ENCODE data around the gene CLDN6. TPM values are rescaled to one million over a fixed set of nuclear protein-coding genes. Genes with fewer than 3 reads are reported as not detected.

Gene CLDN6
- total and polyA plus RNA-seq, 5 donors: not detected

DNA sequence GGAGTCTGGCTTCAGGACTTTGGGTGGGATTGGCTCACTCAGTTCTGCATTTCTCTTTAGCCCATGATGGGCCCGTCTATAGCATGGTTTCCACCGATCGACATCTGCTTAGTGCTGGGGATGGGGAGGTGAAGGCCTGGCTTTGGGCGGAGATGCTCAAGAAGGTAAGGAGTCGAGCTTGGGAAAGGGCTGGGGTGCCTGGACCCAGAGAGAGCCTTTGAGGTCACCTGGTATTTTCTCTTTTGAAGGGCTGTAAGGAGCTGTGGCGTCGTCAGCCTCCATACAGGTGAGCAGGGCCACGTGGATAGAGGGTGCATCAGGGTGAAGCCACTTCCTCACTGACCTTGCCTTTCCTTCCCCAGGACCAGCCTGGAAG is 8.0 kb upstream of the CLDN6 start:
- Histone ChIP-seq H3K27me3 (ENCODE audit: control insufficient read depth, insufficient read depth) (no peaks in the 10 kb centered on the region), H3K27ac (ENCODE audit: low read length) (no peak overlapping the region), H3K4me1 (ENCODE audit: control insufficient read depth, insufficient read depth, low read length) (peaks cover 10% of the 10 kb centered on the region), H3K4me3 (ENCODE audit: low read length) (no peak overlapping the region), H3K9me3 (ENCODE audit: control insufficient read depth, low read length) (no peaks in the 10 kb centered on the region)
- DNase-seq: peak in 1 of 3 donors; percentile 17
- intact Hi-C loops (cut with DNase I): no loop called here
- ATAC-seq: no peak
- 93% methylated on average over 8 of the region's 8 CpGs for WGBS

DNA sequence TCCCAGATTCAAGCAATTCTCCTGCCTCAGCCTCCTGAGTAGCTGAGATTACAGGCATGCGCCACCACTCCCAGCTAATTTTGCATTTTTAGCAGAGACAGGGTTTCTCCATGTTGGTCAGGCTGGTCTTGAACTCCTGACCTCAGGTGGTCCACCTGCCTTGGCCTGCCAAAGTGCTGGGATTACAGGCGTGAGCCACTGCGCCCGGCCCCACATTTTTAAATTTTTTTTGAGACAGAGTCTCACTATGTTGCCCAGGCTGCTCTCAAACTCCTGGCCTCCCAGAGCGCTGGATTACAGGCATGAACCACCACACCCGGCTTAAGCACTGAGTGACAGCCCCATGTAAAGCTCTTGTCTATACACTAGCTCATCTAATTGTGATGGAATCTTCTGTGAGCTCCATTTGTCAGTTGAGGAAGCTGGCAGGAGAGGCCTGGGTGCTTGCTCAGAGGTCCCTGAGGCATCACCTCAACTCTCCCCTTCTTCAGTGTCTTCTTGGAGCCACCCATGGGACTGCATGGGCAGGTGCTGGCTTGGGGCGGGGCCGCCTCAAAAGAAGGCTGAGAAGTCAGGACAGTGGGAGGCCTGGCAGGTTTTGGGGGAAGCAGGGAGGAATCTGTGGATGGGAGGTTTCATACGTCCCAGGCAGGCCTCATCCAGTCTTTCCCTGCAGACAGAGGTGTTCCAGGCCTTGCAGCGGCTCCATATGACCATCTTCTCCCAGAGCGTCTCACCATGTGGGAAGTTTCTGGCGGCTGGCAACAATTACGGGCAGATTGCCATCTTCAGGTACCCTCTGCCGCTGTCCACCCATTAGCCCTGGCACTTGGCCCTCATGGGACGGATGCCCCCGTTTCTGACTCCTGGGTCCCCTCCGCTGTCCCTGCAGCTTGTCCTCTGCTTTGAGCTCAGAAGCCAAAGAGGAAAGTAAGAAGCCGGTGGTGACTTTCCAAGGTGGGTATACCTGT is 7.3 kb upstream of the CLDN6 start:
- DNase-seq (no peak), ATAC-seq (no peak)
- Histone ChIP-seq H3K9me3 (ENCODE audit: control insufficient read depth, low read length) (no peaks in the 10 kb centered on the region), H3K27me3 (ENCODE audit: control insufficient read depth, insufficient read depth) (no peaks in the 10 kb centered on the region), H3K4me3 (ENCODE audit: low read length) (no peak overlapping the region), H3K27ac (ENCODE audit: low read length) (no peak overlapping the region), H3K4me1 (ENCODE audit: control insufficient read depth, insufficient read depth, low read length) (peaks cover 10% of the 10 kb centered on the region)
- WGBS: 96% methylated on average over 18 of the region's 18 CpGs
- intact Hi-C loops (cut with DNase I): no loop called here

DNA sequence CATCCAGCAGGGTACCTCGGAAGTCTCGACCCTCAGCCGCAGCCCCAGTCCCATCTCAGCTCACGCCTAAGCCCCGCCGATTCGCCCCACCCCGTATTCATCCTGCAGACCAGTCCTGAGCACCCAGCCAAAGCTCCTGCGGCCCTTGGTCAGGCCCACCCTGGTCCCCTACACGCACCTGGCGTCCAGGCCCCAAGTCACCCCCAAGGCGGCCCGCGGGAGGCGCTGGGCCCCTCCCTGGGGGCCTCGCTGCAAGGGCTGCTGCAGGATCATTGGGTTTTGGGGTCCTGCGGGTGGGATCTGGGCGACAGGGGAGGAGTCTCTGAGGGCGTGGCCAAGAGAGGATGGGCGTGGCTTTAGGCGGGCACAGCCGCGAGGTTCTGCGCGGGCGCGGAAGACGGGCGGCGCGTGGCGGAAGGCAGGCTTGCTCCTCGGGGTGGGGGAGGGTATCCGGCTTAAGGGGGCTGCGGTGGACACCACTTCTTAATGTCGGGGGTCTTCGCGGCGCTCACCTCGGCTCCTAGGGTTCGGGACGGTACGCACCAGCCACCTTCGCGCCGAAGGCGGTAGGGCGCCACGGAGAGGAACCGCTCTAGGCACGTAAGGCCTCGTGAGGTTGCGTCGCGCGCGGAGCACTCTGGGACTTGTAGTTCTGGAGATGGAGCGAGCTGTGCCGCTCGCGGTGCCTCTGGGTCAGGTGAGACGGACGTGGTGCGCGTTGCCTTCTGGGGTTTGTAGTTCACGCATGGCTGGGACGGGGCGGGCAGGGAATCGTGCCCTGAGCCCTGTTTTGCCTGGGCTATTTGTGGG is 5.9 kb upstream of the CLDN6 start, which contains the start of the genes HCFC1R1 and THOC6:
HCFC1R1 (minus strand) TSS at position 274 of the 810 bp plus-strand sequence; CDS start at position 273, 1 bp downstream.
THOC6 (plus strand) TSS at position 367 of the 810 bp plus-strand sequence; CDS start at position 659, 292 bp downstream.
- H3K4me3 ChIP-seq (ENCODE audit: low read length): peak within 1 kb of the TSS; percentile 56
- under 1% methylated on average over 69 of the region's 69 CpGs for WGBS

DNA sequence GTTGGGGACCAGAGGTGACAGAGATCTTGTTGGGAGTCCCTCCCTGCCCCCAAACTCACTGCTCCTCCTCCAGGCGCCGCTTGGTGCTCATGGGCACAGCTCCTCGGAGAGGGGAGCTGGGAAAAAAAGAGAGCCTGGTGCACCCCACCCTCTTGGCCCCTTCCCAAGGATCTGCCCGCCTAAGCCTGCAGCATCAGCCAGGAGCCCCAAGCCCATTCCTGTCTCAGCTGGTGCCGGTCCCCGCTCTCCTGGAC is 5.4 kb upstream of the CLDN6 start:
- intact Hi-C loops (cut with DNase I): no loop called here
- DNase-seq: peak in 2 of 3 donors; percentile 72 to 82
- H3K4me1 ChIP-seq (ENCODE audit: control insufficient read depth, insufficient read depth, low read length): peaks cover 10% of the 10 kb centered on the region

More for the DNA sequence above, 5.9 kb upstream of the CLDN6 start, which contains the start of the genes HCFC1R1 and THOC6:
- intact Hi-C loops (cut with DNase I): no loop called here
- Histone ChIP-seq H3K4me1 (ENCODE audit: control insufficient read depth, insufficient read depth, low read length) (peaks cover 10% of the 10 kb centered on the region), H3K27me3 (ENCODE audit: control insufficient read depth, insufficient read depth) (no peaks in the 10 kb centered on the region), H3K9me3 (ENCODE audit: control insufficient read depth, low read length) (no peaks in the 10 kb centered on the region), H3K27ac (ENCODE audit: low read length) (peak within 1 kb of the TSS; percentile 99)
- ATAC-seq (peak; percentile 79 to 84), DNase-seq (peak; percentile 97 to 99 (median 98))

DNA sequence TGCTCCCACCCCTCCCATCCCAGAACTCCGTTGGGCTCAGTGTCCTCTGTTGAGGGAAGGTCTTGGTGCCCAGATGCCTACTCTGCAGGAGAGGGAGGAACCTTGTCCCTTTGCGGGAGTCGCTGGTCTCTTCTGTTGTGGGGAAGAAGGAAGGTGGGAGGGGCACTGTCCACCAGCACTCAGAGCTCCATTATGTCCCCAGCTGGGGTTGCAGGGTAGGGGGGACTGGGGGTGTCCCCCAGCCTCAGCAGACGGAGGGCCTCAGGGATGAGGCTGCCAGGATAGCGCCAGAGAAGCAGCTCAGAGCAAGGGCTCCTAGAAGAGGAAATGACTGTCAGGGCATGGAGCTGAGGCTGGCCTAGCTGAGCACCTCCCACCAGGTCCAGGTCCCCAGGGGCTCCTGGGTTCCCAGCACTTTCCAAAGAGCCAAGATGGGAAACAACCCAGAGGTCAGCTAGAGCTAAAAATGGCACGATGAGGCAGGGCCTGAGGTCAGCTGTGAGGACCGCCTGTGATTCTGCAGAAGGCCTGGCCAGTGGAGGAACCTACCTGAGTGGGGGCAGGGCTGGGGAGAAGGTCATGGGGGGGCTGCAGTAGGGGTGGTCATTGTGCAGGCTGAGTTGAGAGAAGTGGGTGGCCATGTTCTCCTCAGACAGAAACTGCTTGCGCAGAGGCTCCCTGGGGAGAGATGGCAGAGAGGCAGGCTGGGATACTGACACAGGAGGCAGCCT is 4.9 kb upstream of the CLDN6 start:
- Histone ChIP-seq H3K27ac (ENCODE audit: low read length) (peak overlapping the region; percentile 99), H3K27me3 (ENCODE audit: control insufficient read depth, insufficient read depth) (no peaks in the 10 kb centered on the region), H3K4me1 (ENCODE audit: control insufficient read depth, insufficient read depth, low read length) (peaks cover 10% of the 10 kb centered on the region), H3K9me3 (ENCODE audit: control insufficient read depth, low read length) (no peaks in the 10 kb centered on the region), H3K4me3 (ENCODE audit: low read length) (peak overlapping the region; percentile 56)
- intact Hi-C loops (cut with DNase I): no loop called here
- peak in 1 of 2 donors; percentile 0 for ATAC-seq
- WGBS: 25% methylated on average over 8 of the region's 8 CpGs
- peak in 2 of 3 donors; percentile 62 to 70 for DNase-seq

More for the DNA sequence above, 5.4 kb upstream of the CLDN6 start:
- Histone ChIP-seq H3K27me3 (ENCODE audit: control insufficient read depth, insufficient read depth) (no peaks in the 10 kb centered on the region), H3K27ac (ENCODE audit: low read length) (peak overlapping the region; percentile 99), H3K4me3 (ENCODE audit: low read length) (peak overlapping the region; percentile 56), H3K9me3 (ENCODE audit: control insufficient read depth, low read length) (no peaks in the 10 kb centered on the region)
- WGBS: 19% methylated on average over 6 of the region's 6 CpGs
- peak; percentile 0 to 1 for ATAC-seq

DNA sequence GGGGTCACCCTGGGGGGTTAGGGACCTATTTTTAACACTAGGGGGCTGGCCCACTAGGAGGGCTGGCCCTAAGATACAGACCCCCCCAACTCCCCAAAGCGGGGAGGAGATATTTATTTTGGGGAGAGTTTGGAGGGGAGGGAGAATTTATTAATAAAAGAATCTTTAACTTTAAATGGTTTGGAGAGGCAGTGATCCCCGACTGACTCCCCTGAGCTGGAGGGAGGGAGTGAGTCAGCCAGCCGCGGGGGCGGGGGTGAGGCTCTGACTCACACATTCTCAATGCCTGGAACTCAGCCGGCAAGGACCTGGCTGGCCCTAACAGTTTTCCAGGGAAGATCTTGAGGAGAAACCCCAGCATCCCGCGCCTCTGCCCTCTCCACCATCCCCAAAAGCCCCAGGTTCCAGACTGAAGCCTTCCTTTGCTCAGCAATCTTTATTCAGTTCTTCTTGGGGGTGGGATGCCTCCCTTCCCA is 4.3 kb upstream of the CLDN6 start:
- H3K9me3 ChIP-seq (ENCODE audit: control insufficient read depth, low read length): no peaks in the 10 kb centered on the region
- peak overlapping the region; percentile 99 for H3K27ac ChIP-seq (ENCODE audit: low read length)
- intact Hi-C loops (cut with DNase I): no loop called here
- WGBS: 9% methylated on average over 8 of the region's 8 CpGs
- H3K4me1 ChIP-seq (ENCODE audit: control insufficient read depth, insufficient read depth, low read length): peaks cover 10% of the 10 kb centered on the region
- DNase-seq: peak; percentile 94 to 96 (median 94)
- H3K27me3 ChIP-seq (ENCODE audit: control insufficient read depth, insufficient read depth): no peaks in the 10 kb centered on the region
- peak; percentile 51 to 60 for ATAC-seq
- H3K4me3 ChIP-seq (ENCODE audit: low read length): peak overlapping the region; percentile 85

DNA sequence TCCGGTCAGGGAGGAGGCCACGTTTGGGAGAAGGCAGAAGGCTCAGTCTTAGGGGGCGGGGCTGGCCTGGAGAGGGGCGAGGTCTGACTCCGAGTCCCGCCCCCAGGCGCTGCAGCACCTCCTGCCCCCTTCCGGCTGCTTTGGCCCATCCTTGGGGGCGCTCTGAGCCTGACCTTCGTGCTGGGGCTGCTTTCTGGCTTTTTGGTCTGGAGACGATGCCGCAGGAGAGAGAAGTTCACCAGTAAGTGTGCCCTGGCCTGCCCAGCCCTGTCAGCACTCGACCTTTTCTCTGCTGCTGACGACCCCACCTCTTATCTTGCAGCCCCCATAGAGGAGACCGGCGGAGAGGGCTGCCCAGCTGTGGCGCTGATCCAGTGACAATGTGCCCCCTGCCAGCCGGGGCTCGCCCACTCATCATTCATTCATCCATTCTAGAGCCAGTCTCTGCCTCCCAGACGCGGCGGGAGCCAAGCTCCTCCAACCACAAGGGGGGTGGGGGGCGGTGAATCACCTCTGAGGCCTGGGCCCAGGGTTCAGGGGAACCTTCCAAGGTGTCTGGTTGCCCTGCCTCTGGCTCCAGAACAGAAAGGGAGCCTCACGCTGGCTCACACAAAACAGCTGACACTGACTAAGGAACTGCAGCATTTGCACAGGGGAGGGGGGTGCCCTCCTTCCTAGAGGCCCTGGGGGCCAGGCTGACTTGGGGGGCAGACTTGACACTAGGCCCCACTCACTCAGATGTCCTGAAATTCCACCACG is 3.6 kb upstream of the CLDN6 start:
- no peaks in the 10 kb centered on the region for H3K27me3 ChIP-seq (ENCODE audit: control insufficient read depth, insufficient read depth)
- 12% methylated on average over 25 of the region's 25 CpGs for WGBS
- H3K9me3 ChIP-seq (ENCODE audit: control insufficient read depth, low read length): no peaks in the 10 kb centered on the region
- DNase-seq (peak; percentile 87 to 93 (median 92)), ATAC-seq (peak; percentile 54 to 56)
- peak overlapping the region; percentile 85 for H3K4me3 ChIP-seq (ENCODE audit: low read length)
- H3K4me1 ChIP-seq (ENCODE audit: control insufficient read depth, insufficient read depth, low read length): peaks cover 10% of the 10 kb centered on the region
- intact Hi-C loops (cut with DNase I): no loop called here
- peak overlapping the region; percentile 92 for H3K27ac ChIP-seq (ENCODE audit: low read length)

DNA sequence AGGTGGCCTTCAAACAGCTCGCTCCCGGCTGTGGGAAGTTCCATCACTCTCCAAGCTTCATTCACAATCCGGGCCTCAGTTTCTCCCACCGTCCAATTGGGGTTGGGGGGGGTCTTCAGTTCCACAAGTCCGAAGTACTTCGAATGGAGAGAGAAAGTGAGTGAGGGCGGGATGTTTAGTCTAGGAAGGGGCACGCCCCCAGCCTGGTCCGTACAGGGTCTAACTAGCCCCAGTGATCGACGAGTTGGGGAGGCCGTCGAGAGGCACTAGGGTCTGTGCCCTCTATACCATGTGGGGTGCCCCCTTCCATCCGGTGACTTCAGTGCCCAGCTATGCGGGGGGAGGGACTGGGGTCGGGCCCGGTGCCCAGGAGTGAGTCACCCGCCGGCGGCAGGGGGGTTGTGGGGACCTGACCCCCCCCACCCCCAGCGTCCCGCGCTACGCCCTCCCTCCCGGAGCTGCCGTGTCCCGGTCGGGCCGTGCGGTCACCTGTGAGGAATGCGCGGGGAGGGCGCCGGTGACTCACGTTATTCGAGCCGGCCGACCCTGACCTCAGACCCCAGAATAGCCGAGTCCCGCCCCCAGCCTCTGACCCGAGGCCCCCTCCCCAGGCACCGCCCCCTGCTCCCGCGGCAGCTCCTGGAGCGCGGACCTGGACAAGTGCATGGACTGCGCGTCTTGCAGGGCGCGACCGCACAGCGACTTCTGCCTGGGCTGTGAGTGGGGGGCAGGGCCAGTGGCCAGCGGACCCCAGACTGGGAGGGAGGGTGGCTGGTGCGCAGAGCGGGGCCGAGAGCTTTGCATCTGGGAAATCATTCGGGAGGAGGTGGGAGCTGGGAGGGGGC is 2.8 kb upstream of the CLDN6 start:
- no peaks in the 10 kb centered on the region for H3K9me3 ChIP-seq (ENCODE audit: control insufficient read depth, low read length)
- ATAC-seq: peak; percentile 33 to 53
- DNase-seq: peak; percentile 82 to 92 (median 84)
- peaks cover 10% of the 10 kb centered on the region for H3K4me1 ChIP-seq (ENCODE audit: control insufficient read depth, insufficient read depth, low read length)
- H3K27me3 ChIP-seq (ENCODE audit: control insufficient read depth, insufficient read depth): no peaks in the 10 kb centered on the region
- peak overlapping the region; percentile 99 for H3K27ac ChIP-seq (ENCODE audit: low read length)
- WGBS: 1% methylated on average over 57 of the region's 57 CpGs
- H3K4me3 ChIP-seq (ENCODE audit: low read length): peak overlapping the region; percentile 85
- intact Hi-C loops (cut with DNase I): no loop called here

DNA sequence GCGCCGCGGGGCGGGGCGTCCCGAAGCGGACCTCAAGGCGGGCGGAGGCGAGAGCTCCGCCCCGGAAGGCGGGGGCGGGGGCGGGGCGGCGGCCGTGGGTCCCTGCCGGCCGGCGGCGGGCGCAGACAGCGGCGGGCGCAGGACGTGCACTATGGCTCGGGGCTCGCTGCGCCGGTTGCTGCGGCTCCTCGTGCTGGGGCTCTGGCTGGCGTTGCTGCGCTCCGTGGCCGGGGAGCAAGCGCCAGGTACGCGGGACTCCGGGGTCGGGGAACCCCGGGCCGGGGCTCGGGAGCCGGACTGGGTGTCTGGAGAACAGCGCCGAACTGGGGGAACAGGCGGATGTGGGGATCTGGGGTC is 2.2 kb upstream of the CLDN6 start, which contains the start of gene TNFRSF12A:
TNFRSF12A (plus strand) TSS at position 122 of the 357 bp plus-strand sequence; CDS start at position 152, 30 bp downstream.
- intact Hi-C loops (cut with DNase I): no loop called here
- peaks cover 10% of the 10 kb centered on the region for H3K4me1 ChIP-seq (ENCODE audit: control insufficient read depth, insufficient read depth, low read length)
- 2% methylated on average over 49 of the region's 49 CpGs for WGBS

More for the DNA sequence above, 2.2 kb upstream of the CLDN6 start, which contains the start of gene TNFRSF12A:
- peak; percentile 41 to 53 for ATAC-seq
- Histone ChIP-seq H3K27me3 (ENCODE audit: control insufficient read depth, insufficient read depth) (no peaks in the 10 kb centered on the region), H3K27ac (ENCODE audit: low read length) (peak within 1 kb of the TSS; percentile 99), H3K9me3 (ENCODE audit: control insufficient read depth, low read length) (no peaks in the 10 kb centered on the region), H3K4me3 (ENCODE audit: low read length) (peak within 1 kb of the TSS; percentile 85)
- DNase-seq: peak; percentile 83 to 92 (median 92)

Measured in right cardiac atrium (tissue), 5 donors.